Midbrain (tissue), 1 donor: Measurements from ENCODE around the gene PSG6.
"Not testable (repeated sequence)": the region's sequence is repeated elsewhere in the genome, so short reads cannot be mapped to it uniquely, and the experiment has no call there.

Experiments
- DNase-seq: peaks from one replicate; lab custom pipeline; 2025; lab: John Stamatoyannopoulos, UW

The PSG6 gene

GRCh38 chr19:42917634-42918033, at the start of gene PSG6:
Gene PSG6, minus strand, starts transcription at chr19:42917894. Its CDS starts 102 bp downstream, at chr19:42917792.
- DNase-seq: not testable (repeated sequence)

DNA sequence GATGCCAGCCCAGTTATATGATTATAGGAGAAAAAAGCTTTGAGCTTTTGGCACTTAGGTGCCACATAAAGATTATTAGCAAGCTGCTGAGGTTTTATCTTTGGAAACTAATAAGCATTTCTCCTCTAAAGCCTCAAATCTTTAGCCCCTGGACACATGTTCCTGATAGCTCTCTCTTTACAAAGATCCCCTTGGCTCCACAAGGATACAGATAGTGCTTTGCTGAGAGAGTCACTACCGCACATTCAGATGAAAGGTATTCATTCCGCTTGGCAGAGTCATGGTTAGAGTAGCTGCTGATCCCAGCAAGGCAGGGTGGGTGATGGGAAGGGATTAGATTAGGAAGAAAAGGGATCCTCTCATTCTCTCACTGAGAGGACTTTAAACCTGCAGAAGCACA, 47.5 kb upstream of the PSG6 start:
- no peak for DNase-seq

DNA sequence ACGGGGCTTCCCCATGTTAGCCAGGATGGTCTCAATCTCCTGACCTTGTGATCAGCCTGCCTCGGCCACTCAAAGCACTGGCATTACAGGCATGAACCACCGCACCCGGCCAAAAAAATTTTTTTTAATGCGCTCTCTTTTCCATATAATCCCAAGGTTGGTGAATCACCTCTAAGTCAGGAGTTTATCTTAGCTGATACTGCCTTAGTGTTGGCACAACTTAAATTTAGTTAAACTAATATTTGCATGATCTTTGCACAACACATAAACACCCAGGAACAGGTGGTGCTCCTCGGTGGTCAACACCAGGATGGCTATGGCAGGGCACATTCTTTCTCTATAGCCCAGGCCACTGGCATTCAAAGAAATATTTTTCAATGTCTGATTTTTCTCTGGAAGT, 43.4 kb upstream of the PSG6 start:
- DNase-seq: no peak

DNA sequence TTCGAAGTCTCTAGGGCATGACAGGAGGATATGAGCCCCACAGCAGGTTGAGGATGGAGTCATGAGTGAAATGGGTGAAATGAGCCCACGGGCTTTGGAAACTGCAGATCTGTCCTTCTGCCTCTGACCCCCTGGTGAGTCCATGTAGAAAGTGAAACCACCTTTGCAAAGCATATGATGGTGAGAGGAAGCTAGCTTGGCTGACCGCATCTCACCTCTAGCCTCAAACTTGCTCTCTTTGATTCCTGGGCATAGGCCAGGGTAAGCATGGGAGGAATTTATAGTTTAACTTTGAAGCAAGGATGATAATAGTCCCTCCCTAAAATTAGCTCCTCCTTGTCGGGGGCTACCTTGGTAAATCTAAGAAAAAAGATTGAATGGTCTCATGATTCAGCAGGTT, 34.4 kb upstream of the PSG6 start:
- not testable (repeated sequence) for DNase-seq

DNA sequence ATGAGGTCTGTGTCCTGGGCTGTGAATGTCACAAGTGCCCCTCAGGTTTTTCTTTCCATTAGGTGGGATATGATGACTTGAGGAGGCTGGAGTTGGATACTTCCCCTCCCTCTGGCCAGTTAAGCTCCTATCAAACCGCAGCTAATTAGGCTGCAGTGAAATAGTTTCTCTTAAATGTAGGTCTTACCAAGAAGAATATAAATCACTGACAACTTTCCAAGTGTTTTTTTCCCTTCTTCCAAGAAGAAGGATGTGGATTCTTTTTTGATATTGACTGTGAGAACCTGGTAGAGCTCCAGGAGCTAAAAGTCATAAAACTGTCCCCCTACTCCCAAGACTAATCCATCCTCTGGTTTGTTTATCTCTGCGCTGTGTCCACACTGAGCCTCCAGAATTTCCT, 33.8 kb upstream of the PSG6 start:
- not testable (repeated sequence) for DNase-seq

DNA sequence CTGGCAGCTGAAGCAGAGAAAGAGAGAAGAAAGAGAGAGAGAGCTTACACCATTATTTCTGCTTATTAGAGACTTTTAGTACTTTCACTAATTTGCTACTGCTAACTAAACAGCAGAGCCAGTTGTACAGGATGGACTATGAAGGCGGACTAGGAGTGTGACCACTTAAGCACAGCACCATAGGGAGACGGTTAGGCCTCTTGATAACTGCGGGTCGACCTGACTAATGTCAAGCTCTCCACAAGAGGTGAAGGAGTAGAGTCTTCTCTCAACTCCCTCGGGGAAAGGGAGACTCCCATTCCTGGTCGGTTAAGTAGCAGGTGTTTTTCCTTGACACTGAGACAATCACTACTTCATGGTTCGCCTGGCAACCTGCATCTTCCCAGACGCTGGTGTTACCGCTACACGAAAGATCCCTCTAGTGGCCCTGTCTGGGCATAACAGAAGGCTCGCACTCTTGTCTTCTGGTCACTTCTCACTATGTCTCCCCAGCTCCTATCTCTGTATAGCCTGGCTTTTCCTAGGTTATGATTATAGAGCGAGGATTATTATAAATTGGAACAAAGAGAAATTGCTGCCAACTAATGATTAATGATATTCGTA, 24.6 kb upstream of the PSG6 start:
- DNase-seq: no peak

DNA sequence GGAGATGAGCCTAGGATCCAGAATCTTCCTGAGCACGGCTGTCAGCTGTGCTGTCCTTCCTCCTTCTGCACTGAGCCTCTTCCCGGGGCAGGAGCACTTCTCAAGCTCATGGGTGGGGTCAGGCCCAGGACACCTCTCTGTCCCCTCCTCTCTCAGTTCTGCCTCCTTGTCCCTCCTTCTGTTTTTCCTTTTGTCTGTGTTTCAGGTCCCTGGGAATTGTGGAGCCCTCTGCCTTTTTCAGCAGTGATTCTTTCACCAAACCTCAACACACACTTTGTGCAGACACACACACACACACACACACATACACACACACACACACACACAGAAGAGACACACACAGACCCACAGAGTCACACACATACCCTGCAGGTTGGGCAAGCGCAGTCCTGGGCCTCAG, 19.4 kb upstream of the PSG6 start, which contains the start of gene PSG7:
PSG7 (minus strand) TSS at position 101 of the 400 bp plus-strand sequence. CDS start 131 bp downstream, outside the sequence.
- DNase-seq: not testable (repeated sequence)

DNA sequence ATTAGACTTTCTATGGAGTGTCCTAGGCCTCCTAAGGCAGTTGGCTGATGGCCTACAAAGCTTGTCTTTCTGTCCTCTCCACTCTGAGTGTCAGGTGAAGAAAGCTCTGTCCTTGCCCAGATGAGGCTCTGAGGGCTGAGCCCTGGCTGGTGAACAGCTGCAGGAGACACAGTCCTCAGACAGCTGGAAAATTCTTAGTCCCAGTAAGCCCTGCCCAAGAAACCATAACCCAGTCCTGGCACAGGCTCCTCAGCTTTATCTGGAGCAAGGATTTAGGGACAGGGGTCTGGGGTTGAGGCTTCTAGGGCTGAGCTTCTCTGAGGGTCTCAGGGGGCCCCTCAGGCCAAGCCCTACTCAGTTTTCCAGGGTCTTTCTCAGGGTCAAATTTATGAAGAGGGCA, 17.0 kb upstream of the PSG6 start:
- not testable (repeated sequence) for DNase-seq

DNA sequence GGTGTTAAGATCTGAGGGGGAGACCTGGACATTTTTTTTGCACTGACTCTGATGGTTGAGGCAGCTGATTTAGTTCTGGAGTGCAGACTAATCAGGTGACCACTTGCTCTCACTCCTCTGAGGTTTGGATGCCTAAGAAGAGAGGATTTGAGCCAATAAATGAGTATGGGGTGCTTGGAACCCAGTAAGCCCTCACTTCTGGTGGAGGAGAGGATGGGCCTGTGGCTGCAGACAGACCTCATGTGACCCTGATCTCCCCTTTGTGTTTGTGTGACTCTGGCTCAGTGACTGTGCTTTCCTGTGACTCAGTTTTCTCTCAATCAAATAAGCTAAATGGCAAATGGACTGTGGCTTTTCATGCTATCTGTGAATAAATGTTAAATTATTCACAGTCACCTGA, 16.5 kb upstream of the PSG6 start:
- DNase-seq: not testable (repeated sequence)

DNA sequence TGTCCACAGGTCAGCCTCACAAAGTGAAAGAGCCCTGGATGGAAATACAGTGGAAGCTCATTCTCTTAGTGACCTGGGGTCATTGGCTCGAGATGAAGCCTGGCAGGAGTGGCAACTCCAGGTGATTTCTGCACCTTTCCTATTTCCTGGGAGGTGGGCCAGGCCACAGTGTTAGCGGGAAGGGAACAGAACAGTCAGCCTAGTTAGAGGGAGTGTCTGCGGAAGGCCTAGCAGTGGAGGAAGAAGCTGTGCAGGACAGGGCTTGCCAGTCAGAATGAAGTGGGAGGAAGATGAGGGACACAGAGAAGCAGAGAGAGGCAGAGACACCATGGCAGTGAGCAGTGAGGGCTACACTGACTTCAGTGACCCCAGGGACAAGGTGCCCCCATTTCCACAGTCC, 15.7 kb upstream of the PSG6 start:
- not testable (repeated sequence) for DNase-seq

GRCh38 chr19:42932485-42933101, 14.9 kb upstream of the PSG6 start:
- DNase-seq: not testable (repeated sequence)

DNA sequence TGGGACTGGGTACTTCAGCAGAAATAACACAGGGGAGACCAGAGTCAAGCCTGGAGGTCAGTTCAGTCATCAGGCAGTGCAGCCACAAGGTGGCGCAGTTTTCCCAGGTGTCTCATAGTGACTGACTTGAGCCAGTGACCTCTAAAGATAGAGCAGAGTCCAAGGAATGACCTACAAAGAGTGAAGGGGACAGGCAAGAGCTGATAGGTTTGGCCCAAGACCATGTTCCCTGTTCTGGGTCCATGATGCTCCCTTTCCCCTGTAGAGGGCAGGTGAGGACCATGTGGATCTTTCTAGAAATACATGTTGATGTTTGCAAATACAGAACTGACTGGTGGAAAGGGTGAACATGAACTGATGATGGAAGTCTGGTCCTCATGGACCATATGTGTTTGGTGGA, 12.5 kb upstream of the PSG6 start:
- not testable (repeated sequence) for DNase-seq

GRCh38 chr19:42928896-42929295, 11.2 kb upstream of the PSG6 start:
- no peak for DNase-seq

- no peak for DNase-seq
Measured at GRCh38 chr19:42926781-42927180, 9.1 kb upstream of the PSG6 start.

GRCh38 chr19:42923106-42923505, 5.4 kb upstream of the PSG6 start:
- DNase-seq: not testable (repeated sequence)

- DNase-seq: not testable (repeated sequence)
Measured at GRCh38 chr19:42920971-42921370, 3.3 kb upstream of the PSG6 start.

- DNase-seq: no peak
Measured at GRCh38 chr19:42919757-42920079, 2.0 kb upstream of the PSG6 start.

- DNase-seq: not testable (repeated sequence)
Measured at GRCh38 chr19:42919070-42919756, 1.5 kb upstream of the PSG6 start.

GRCh38 chr19:42918377-42919069, 829 bp upstream of the PSG6 start:
- DNase-seq: not testable (repeated sequence)

- DNase-seq: not testable (repeated sequence)
Measured at GRCh38 chr19:42916931-42917330, 763 bp downstream of the PSG6 start.

DNA sequence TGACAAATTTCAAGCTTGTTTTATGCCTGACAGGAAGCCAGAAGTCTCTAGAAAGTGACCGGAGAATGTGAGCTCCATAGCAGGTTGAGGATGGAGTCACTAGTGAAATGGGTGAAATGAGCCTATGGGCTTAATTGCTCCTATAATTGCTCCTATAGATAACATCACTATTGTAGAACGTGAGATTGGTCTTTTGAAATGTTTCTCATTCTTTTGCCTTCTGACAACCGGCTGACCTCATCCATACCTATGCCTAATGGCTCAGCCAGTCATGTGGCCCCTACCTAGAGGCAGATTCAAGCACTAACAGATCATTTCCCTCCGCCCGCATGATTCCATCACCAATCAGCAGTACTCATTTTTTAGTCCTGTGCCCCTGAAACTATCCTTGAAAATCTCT, 4.2 kb downstream of the PSG6 start:
- DNase-seq: not testable (repeated sequence)

GRCh38 chr19:42912941-42913340, 4.8 kb downstream of the PSG6 start:
- DNase-seq: not testable (repeated sequence)

DNA sequence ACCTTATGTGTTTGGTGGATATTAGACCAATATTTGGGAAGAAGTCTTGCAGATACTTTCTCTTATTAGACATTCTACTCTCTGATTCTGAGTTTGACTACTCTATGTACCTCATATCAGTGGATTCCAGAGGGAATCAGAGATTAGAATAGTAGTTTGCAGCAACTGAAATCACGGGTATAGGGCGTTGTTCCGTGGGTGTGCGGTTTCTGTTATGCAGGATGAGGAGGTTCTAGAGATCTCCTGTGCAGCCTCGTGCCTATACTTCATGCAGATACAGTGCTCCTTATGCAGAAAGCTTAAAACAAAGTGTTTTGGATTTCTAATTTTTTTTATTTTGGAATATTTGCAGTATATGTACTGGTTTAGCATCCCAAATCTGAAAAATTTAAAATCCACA, 6.0 kb downstream of the PSG6 start:
- DNase-seq: not testable (repeated sequence)
